Keratinocyte (primary cell): ENCODE results near the gene PALMD.

Experiments
- EZH2 ChIP-seq: IDR thresholded peaks from one replicate; pipeline ENCODE4 v1.6.1; 2012; ENCODE audit warnings: inconsistent platforms, mild to moderate bottlenecking, low read length, moderate library complexity
- TF ChIP-seq, protein P1 (sequence below), 3 experiments: IDR thresholded peaks in 1 of 3; conservative IDR thresholded peaks in 1 of 3; optimal IDR thresholded peaks in 1 of 3; 2 replicates in 2 of 3; 3 replicates in 1 of 3; pipeline versions ENCODE3 to v1.5.1; 2011; ENCODE audit warnings: low read length in 3 of 3, mild to moderate bottlenecking in 3 of 3, moderate library complexity in 2 of 3, control low read depth in 1 of 3, inconsistent platforms in 1 of 3; ENCODE audit not compliant: insufficient read depth in 2 of 3; ENCODE audit errors: extremely low read depth in 1 of 3

DNA sequence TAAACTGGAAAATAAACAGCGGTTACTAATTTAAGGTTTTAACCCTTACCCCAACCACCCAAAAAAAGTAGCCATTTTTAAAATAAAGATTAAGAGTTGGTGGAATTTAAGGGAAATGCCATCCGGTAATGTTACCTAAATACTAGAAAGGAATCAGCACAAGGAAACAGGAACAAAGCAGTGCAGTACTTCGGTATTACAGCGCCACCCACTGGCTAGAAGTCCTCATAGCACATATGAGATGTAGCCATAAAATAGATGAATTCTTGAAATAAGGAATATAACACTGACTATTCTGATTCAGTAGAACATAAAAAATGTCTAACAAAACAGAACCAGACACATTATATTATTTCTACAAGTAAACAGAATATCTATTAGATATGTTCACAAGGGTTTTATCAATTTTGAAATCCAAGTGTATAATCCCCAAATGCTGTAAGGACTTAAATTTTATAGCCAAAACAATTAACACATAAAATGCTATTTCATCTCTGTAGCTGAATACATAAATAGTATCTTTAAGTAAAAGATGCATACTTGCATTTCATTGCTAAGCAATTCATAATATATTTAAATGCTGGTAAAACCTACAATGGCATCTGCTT, 61.7 kb downstream of the PALMD start:
- TF ChIP-seq, protein P1, sequence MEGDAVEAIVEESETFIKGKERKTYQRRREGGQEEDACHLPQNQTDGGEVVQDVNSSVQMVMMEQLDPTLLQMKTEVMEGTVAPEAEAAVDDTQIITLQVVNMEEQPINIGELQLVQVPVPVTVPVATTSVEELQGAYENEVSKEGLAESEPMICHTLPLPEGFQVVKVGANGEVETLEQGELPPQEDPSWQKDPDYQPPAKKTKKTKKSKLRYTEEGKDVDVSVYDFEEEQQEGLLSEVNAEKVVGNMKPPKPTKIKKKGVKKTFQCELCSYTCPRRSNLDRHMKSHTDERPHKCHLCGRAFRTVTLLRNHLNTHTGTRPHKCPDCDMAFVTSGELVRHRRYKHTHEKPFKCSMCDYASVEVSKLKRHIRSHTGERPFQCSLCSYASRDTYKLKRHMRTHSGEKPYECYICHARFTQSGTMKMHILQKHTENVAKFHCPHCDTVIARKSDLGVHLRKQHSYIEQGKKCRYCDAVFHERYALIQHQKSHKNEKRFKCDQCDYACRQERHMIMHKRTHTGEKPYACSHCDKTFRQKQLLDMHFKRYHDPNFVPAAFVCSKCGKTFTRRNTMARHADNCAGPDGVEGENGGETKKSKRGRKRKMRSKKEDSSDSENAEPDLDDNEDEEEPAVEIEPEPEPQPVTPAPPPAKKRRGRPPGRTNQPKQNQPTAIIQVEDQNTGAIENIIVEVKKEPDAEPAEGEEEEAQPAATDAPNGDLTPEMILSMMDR (optimal IDR thresholded peaks at IDR 0.05 in 1 of 3, IDR thresholded peaks at IDR 0.05 in 1 of 3, conservative IDR thresholded peaks at IDR 0.05 in 1 of 3; ENCODE audit: extremely low read depth in 1 of 3, insufficient read depth in 2 of 3, low read length in 3 of 3) = peak; percentile 66 to 79 (median 78)
- TF ChIP-seq EZH2 = no peak
